Mononuclear cell (primary cell): ENCODE results near the gene PDHA1. TPM values are rescaled to one million over a fixed set of nuclear protein-coding genes. Genes with fewer than 3 reads are reported as not detected.

Source experiments
- H3K27me3 ChIP-seq: 2 replicates; pipeline ENCODE4 v1.6.0; 2011; ENCODE audit warnings: low read length, control low read depth; ENCODE audit not compliant: insufficient read depth
- H3K4me1 ChIP-seq: 2 replicates; pipeline ENCODE4 v1.5.1; 2011; ENCODE audit warnings: mild to moderate bottlenecking, low read length, control low read depth; ENCODE audit not compliant: insufficient read depth
- H3K4me3 ChIP-seq: 2 replicates; pipeline ENCODE4 v1.5.1; 2011; ENCODE audit warnings: mild to moderate bottlenecking, low read length, moderate library complexity
- H3K9me3 ChIP-seq: 2 replicates; pipeline ENCODE4 v1.5.1; 2011; ENCODE audit warnings: low read depth, mild to moderate bottlenecking, control low read depth, low read length
- total RNA-seq: library from RNA; depleted of rRNA; stranded (reverse); fragments of >200 nt; gene quantifications from one replicate; pipeline ENCODE4 v1.2.3, GENCODE V29; 2012

The PDHA1 gene
- total RNA-seq, 1 donor, result 20.9 TPM

DNA sequence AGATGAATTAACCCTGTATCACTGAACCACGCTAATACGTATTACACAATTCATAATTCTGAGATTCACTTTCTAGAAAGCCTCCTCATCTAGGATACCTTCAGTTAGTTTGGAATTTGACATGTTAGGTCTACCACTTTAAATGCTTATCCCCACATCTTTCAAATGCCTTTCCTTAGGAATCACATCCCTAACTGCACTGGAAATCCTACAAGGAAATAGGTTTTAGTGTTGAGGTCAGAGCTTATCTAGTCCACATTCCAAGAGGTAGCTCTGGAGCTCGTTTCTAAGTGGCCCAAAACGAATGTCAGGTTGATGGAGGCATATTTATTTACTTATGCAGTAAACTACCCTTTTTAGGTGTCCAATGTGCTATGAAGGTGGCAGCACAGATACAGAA is 18.0 kb downstream of the PDHA1 start:
- Histone ChIP-seq H3K4me3 (no peak overlapping the region), H3K9me3 (no peaks in the 10 kb centered on the region), H3K4me1 (no peaks in the 10 kb centered on the region), H3K27me3 (no peaks in the 10 kb centered on the region)

DNA sequence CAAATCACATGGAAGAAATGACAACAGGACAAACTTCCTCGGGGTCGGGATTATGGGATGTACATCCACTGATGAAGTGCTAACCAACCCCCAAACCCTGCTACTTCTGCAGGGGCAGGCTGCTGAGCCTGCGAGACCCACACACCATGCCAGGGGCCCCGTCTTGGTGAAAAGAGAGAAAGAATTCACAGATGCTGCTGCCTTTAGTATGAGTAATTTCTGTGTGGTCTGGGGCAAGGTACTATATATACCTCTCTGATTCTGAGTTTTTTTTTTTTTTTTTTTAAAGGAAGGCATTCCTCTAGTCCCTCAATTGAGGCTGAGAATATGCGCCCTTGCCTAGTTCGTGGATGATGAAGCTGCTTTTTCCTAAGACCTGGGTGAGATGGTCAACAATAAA is 24.8 kb downstream of the PDHA1 start:
- Histone ChIP-seq H3K27me3 (no peaks in the 10 kb centered on the region), H3K4me3 (no peak overlapping the region), H3K9me3 (no peaks in the 10 kb centered on the region), H3K4me1 (peaks cover 4% of the 10 kb centered on the region)

DNA sequence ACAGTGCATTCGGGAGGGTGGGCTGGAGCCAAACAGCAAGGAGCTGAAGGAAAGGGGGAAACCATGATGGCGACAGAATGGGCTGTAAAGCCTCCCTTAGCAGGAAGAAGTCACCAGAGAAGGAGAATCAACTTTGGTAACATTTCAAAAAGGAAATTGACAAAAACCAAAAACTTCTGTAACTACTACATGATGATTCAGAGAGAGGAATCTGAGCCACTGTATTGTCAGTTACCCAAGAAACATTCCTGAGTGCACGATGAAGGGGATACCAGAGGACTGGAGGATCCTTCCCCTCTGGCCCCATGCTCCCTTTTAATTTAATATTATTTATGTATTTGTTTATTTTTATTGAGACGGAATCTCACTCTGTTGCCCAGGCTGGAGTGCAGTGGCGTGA is 26.3 kb downstream of the PDHA1 start:
- H3K27me3 ChIP-seq, result no peaks in the 10 kb centered on the region
- peaks cover 4% of the 10 kb centered on the region for H3K4me1 ChIP-seq
- no peak overlapping the region for H3K4me3 ChIP-seq
- no peaks in the 10 kb centered on the region for H3K9me3 ChIP-seq

DNA sequence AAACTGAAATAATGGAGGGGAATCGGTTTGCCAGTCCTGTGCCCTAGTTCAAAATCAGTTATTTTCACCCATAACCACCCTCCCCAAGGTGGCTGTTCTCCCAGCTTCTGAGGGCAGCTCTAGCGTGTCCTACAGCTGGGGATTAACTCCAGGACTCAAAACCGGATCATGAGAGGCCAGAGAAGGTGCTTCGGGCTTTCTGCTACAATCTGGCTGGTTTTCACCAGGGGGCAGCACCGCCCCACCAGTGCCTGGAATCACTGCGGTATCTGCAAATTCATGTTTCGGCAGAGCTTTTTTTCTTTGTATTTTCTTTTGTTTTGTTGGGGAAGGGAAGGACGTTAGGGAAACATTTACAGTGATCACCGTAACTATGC is 28.4 kb downstream of the PDHA1 start:
- Histone ChIP-seq H3K27me3 (no peaks in the 10 kb centered on the region), H3K9me3 (no peaks in the 10 kb centered on the region), H3K4me1 (peaks cover 4% of the 10 kb centered on the region), H3K4me3 (peak overlapping the region; percentile 18)

DNA sequence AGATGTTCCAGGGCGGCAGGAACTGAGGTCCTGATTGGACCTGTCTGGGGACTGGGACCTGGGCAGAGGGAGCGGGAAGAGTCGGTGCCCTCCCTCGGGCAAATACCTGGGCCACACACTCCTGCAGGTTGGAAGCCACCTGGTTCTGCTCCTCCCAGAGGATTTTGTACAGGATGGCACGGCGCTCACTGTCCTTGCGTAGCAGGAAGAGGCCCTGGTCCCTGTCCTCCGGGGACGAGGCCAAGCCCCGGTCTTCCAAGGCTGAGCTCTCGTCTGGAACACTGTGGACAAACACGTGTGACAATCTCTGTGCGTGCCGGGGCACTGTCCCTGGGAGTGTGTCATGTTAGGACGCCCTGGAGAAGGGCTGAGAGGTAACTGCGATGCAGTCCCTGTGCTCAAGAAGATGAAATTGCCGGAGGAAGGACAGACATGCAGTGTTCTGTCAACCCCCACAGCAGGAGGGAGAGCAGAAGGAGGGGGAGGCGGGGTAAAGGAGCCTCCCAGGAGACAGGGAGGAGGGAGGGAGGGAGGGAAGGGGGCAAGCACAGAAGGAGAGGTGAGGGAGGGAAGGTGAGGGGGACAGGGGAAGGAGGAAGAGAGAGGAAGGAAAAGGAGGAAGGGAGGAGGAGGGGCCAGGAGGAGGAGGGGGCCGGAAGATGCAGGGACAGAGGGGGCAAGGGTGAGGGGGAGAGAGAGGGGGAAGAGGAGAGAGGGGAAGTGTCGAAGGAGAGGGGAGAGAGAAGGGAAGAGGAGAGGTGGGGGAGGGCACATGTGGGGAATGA is 29.0 kb downstream of the PDHA1 start:
- no peaks in the 10 kb centered on the region for H3K27me3 ChIP-seq
- H3K4me3 ChIP-seq, result peak overlapping the region; percentile 18

DNA sequence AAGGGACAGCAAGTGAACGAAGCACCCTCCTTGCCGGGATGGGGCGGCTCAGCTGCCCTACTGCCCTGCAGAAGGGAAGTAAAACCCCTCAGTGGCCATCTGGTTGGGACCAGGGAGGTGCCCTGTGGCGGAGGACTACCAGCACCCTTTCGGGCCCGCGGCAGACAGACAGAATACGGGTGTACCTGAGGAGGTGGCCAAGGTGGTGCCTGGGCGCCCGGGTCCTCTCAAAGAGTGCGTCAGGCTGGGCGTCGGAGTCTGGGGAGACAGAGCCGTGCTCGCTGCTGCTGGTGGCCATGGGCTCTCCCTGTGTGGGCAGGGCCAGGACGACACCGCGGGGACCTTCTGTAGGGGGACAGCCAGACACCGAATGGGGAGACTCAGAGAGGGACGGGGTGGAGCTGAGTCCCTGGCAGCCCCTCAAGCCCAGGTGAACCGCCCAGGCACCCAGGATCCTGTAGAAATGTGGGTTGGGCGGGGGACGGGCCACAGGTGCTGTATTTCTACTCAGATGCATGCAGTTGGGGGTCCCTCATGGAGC is 29.7 kb downstream of the PDHA1 start:
- no peaks in the 10 kb centered on the region for H3K9me3 ChIP-seq
- no peaks in the 10 kb centered on the region for H3K27me3 ChIP-seq
- peaks cover 4% of the 10 kb centered on the region for H3K4me1 ChIP-seq
- no peak overlapping the region for H3K4me3 ChIP-seq

More for the DNA sequence above, 29.0 kb downstream of the PDHA1 start:
- Histone ChIP-seq H3K9me3 (no peaks in the 10 kb centered on the region), H3K4me1 (peaks cover 4% of the 10 kb centered on the region)

DNA sequence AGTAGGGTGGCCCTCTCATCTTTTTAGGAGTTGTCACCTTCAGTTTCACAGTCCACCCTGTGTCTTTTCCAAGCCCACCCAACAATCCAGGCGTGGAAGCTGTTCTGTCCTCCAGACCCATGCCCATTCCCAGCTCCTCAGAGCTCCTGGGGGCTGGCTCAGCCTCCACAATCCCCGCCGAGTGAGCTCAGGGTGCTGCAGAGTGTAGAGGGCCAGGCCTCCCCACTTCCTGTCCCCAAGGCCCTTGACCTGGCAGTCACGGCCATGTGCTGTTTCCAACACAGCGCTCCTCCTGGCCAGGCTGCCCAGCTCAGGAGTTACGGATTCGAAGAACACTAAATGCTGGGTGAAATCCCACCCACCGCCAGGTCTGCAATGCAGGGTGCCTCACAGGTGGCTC is 31.8 kb downstream of the PDHA1 start:
- H3K27me3 ChIP-seq, result no peaks in the 10 kb centered on the region
- H3K4me1 ChIP-seq, result peaks cover 4% of the 10 kb centered on the region
- H3K9me3 ChIP-seq, result no peaks in the 10 kb centered on the region
- H3K4me3 ChIP-seq, result no peak overlapping the region

DNA sequence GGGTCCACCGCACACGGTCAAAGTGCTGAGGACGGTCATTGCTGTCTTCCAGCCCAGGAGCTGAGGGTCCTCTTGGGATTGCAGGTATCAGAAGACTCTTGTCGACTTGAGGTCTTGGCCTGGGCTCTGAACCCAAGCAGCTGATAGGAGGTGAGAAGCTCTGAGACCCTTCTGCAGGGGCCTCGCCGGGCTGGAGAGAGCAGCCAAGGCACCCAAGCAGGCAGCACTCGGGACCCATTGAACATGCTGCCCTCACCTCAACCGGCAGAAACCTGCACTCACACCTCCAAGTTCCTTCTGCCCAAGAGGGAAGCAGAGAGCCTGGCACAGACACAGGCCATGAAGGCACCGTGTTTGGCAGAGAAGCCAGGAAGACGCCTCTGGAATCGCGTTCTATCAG is 34.1 kb downstream of the PDHA1 start:
- no peak overlapping the region for H3K4me3 ChIP-seq
- no peaks in the 10 kb centered on the region for H3K9me3 ChIP-seq
- H3K4me1 ChIP-seq, result no peaks in the 10 kb centered on the region
- no peaks in the 10 kb centered on the region for H3K27me3 ChIP-seq

DNA sequence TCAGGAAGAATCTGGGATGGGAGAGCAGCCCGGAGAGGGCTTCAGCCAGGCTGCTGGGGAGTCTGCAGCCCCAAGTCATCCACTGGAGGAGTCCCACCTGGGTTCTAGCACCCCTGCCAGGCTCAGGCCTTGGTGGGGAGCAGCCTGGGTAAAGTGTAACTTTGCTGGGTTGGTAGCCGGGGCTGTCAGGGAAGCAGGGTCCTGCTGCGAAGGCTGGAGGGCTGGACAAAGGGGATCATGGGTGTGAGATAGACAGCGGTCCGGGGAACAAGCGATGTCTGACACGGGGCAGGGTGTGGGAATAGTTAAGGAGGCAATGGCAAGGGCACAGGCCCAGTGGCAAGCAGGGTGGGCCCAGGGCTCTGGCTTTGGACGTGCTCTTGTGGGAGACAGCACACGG is 37.6 kb downstream of the PDHA1 start:
- H3K27me3 ChIP-seq, result no peaks in the 10 kb centered on the region
- H3K9me3 ChIP-seq, result no peaks in the 10 kb centered on the region
- no peaks in the 10 kb centered on the region for H3K4me1 ChIP-seq
- no peak overlapping the region for H3K4me3 ChIP-seq

DNA sequence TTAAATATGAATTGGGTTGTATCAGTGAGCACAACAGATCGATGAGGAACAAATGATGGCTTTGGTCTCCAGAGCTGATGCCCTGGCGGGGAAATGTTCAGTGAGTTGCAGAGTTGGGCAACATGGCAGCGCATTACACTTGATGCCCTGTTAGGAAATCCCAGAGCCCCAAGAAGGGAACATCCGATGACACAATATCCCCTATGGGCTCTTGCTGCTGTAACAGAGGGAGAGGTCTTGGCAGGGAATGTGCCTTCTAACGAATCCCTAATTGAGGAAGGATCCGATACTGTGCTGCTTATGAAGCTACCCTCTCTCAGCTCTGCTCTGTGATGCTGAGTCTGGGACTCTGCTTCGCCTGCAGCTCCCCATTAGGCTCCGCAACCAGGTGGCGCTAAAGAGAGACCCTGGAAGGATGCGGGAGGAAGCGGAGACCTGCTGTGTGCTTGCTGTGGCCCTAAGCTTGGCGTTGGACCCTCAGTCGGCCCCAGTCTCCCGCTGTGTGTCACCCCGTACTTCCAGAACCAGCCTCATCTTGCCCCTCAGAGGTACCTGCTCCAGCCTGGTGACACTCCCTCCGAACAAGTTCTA is 38.9 kb downstream of the PDHA1 start:
- Histone ChIP-seq H3K4me3 (no peak overlapping the region), H3K4me1 (no peaks in the 10 kb centered on the region), H3K9me3 (no peaks in the 10 kb centered on the region), H3K27me3 (no peaks in the 10 kb centered on the region)

DNA sequence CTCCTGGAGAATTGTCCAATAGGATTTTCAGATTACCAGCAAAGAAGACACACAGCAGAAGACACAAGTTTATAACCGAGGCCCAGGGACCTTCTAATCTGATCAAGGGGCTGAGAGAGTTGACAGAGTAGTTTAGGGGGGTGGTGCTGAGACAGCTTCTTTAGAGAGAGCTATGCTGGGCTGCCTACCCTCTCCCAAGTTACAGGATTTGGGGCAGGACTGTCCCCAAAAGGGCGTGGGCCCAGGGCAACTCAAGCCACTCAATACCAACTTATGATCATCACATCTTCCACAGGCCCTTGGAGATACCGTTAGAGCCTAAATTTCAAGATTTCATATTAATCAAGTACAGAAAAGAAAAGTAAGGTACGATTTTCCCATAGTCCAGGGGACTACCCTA is 43.0 kb downstream of the PDHA1 start:
- no peaks in the 10 kb centered on the region for H3K9me3 ChIP-seq
- H3K4me1 ChIP-seq, result no peaks in the 10 kb centered on the region
- no peaks in the 10 kb centered on the region for H3K27me3 ChIP-seq
- H3K4me3 ChIP-seq, result no peak overlapping the region

DNA sequence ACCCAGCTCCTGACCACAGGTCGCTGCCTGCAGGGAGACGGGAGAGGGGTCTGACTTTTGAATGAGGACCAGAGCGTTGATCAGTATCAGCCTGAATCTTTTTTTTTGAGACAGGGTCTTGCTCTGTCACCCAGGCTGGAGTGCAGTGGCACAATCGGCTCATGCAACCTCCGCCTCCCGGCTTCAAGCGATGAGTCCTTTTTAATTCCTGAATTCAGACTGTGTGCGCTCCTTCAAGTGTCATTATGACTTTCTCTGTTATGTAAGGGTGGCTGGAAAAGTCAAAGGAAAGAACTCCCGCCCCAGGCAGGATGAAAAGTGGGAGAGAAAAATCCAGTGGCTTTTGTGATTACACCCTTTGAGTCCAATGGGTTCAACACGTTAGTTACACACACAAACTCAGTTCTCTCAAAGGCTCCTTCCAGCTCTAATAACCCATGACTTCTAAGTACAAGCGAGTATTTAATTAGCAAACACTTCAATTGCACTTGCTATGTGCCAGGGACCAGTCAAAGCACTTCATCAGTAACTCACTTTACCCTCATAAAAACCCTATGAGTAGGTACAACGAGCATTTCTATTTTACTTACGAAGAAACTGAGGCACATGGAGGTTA is 44.4 kb downstream of the PDHA1 start:
- no peaks in the 10 kb centered on the region for H3K9me3 ChIP-seq
- H3K27me3 ChIP-seq, result no peaks in the 10 kb centered on the region
- H3K4me3 ChIP-seq, result no peak overlapping the region
- H3K4me1 ChIP-seq, result no peaks in the 10 kb centered on the region

DNA sequence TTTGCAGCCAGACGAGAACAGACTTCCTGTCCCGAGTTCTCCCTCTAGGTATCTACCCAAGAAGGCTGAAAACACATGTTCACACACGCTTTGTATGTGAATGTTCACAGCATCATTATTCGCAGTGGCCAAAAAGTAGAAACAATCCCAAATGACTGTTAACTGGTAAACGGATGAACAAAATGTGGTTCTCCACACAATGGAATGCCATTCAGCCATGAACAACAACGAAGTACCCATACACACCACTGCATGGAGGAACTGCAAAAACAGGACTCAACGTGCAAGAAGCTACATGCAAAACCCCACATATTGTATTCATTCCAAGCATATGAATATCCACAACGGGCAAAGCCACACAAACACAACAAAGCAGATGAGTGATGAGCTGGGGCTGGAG is 45.0 kb downstream of the PDHA1 start:
- no peaks in the 10 kb centered on the region for H3K27me3 ChIP-seq
- H3K4me3 ChIP-seq, result no peak overlapping the region
- no peaks in the 10 kb centered on the region for H3K9me3 ChIP-seq
- H3K4me1 ChIP-seq, result no peaks in the 10 kb centered on the region

DNA sequence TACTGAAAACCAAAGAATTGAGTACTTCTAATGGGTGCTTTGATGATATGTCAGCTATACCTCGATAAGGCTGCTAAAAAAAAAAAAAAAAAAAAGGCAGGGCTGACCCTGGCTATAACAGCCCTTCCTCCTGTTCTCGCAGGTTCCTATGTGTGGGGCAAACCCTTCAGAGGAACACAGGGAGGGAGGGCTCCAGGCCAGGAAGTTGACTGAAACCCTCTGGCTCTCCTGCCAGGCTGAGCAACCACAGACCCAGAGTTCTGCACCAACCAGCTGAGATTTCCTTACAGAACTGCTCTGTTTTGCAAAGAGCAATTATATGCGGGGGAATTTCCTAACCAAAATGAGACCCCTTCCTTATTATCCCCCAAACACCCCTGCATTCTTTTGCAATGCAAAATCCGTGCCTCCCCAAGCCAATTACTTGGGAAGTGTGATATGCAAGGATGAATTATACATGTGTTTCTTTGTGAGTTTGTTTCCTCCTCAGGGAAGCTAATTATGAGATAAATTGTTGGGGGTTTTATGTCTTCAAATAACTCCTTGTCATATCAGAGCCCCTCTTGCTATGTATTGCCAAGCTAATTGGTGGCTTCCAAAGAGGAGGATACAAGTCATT is 45.6 kb downstream of the PDHA1 start:
- Histone ChIP-seq H3K4me1 (no peaks in the 10 kb centered on the region), H3K27me3 (no peaks in the 10 kb centered on the region), H3K9me3 (no peaks in the 10 kb centered on the region), H3K4me3 (no peak overlapping the region)

DNA sequence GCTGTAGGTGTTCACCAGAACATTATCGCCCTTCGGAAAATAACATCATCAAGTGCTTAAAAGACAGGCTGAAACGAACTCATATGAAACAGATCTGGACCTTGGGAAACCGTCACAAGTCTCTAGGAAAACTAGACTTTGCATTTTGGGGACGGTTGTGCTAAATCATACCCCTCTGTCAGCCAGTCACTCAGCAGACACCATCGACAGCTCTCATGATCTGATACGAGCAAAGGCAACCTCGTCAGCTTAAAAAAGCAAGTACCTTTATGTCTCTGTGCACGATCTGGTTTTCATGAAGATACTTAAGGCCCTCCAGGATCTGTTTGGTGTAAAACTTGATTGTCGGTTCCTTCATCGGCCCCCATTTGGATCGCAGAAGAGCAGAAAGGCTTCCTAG is 48.4 kb downstream of the PDHA1 start:
- Histone ChIP-seq H3K4me1 (no peaks in the 10 kb centered on the region), H3K27me3 (no peaks in the 10 kb centered on the region)

More for the DNA sequence above, 48.4 kb downstream of the PDHA1 start:
- H3K9me3 ChIP-seq, result no peaks in the 10 kb centered on the region
- H3K4me3 ChIP-seq, result no peak overlapping the region
